Aorta (tissue), 5 donors: ENCODE results near the gene HRH2. TPM values are rescaled to one million over a fixed set of nuclear protein-coding genes. Genes with fewer than 3 reads are reported as not detected.
"Not testable (repeated sequence)": the region's sequence is repeated elsewhere in the genome, so short reads cannot be mapped to it uniquely, and the experiment has no call there.

Experiments
- ATAC-seq: fragments of 200-7000 bp; cut with Tn5 transposase; one replicate; pipeline ENCODE4 v1.9.1; 2022; ENCODE audit warnings: moderate library complexity; ENCODE audit not compliant: low FRiP score
- DNase-seq, 2 donors: peaks; one replicate each; pipeline ENCODE4 v3.0.0-alpha.2; 2020
- H3K27ac ChIP-seq, 2 donors: one replicate each; pipeline ENCODE4 v1.5.1; 2013; ENCODE audit warnings: low read length in 2 of 2, mild to moderate bottlenecking in 2 of 2, moderate library complexity in 2 of 2, control low read depth in 1 of 2, inconsistent platforms in 1 of 2, low read depth in 1 of 2
- H3K27me3 ChIP-seq, 2 donors: one replicate each; pipeline ENCODE4 v1.6.1; 2013; ENCODE audit warnings: control low read depth in 1 of 2, low read length in 1 of 2, mild to moderate bottlenecking in 1 of 2, moderate library complexity in 1 of 2; ENCODE audit not compliant: insufficient read depth in 2 of 2, control insufficient read depth in 1 of 2
- H3K36me3 ChIP-seq, 2 donors: one replicate each; pipeline ENCODE4 v1.6.1; 2013; ENCODE audit warnings: control low read depth in 1 of 2, low read length in 1 of 2, mild to moderate bottlenecking in 1 of 2; ENCODE audit not compliant: insufficient read depth in 2 of 2, control insufficient read depth in 1 of 2
- H3K4me1 ChIP-seq, 2 donors: one replicate each; pipeline ENCODE4 v1.6.1; 2013; ENCODE audit warnings: low read length in 2 of 2, control low read depth in 1 of 2, mild to moderate bottlenecking in 1 of 2, moderate library complexity in 1 of 2; ENCODE audit not compliant: insufficient read depth in 2 of 2, control insufficient read depth in 1 of 2
- H3K4me3 ChIP-seq, 2 donors: one replicate each; pipeline ENCODE4 v1.5.1; 2013; ENCODE audit warnings: low read length in 2 of 2, control low read depth in 1 of 2, mild to moderate bottlenecking in 1 of 2
- H3K9me3 ChIP-seq: one replicate; pipeline ENCODE4 v1.6.1; 2013; ENCODE audit warnings: mild to moderate bottlenecking, low read length; ENCODE audit not compliant: control insufficient read depth
- WGBS, 2 donors: extraction: QIAGEN DNeasy Blood & Tissue Kit; methylation state at CpG; one replicate each; pipeline ENCODE4 v1.1.7; 2013; 5-methylcytosine and 5-hydroxymethylcytosine counted together
- intact Hi-C, 2 donors: fragments of 100-400 bp; cut with DNase I; formaldehyde crosslinking; loops; one replicate each; pipeline versions ENCODE4 v1.14.2 to v1.15.0; 2022
- long read RNA-seq, 2 donors: library from polyadenylated mRNA; unstranded; transcript quantifications; one replicate each; pipeline ENCODE4 v2.0.0, GENCODE V29; 2020 to 2021
- polyA plus RNA-seq, 2 donors: library from polyadenylated mRNA; stranded (reverse); fragments of 200-250 nt; gene quantifications; one replicate each; pipeline ENCODE4 v1.2.3, GENCODE V29; 2013
- total RNA-seq, 2 donors: library from RNA; stranded (reverse); fragmentation: NEBNext Ultra II Directional; extraction: Animal tissue kit (Norgen Biotek cat#: 25700); gene quantifications; one replicate each; pipeline ENCODE4 v1.2.1, GENCODE V29; 2021
- donor health status: healthy with polysubstance abuse.
- donor health status: Bipolar disorder and iron deficiency.
- donor health status: DM: no; HTN: no; CAD: no.
- donor health status: DM: no; HTN: no; CAD: no.
- donor health status: DM: yes; HTN: yes; CAD: no.

Gene HRH2, protein sequence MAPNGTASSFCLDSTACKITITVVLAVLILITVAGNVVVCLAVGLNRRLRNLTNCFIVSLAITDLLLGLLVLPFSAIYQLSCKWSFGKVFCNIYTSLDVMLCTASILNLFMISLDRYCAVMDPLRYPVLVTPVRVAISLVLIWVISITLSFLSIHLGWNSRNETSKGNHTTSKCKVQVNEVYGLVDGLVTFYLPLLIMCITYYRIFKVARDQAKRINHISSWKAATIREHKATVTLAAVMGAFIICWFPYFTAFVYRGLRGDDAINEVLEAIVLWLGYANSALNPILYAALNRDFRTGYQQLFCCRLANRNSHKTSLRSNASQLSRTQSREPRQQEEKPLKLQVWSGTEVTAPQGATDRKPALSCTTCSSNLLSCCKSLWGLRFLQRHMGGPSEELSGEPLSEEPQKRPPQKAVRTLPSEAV
- 10 to 100 TPM; 12.6 to 15.3 TPM for total RNA-seq
- 1 to 10 TPM; 1.1 to 2.3 TPM for polyA plus RNA-seq
- long read RNA-seq, donor 1, full-length matches to known transcripts = 3 of 10 reads
- long read RNA-seq, donor 1, partial matches to known transcripts = 4 of 10 reads
- long read RNA-seq, donor 1, other reads (novel, unspliced or antisense) = 3 of 10 reads
- long read RNA-seq, donor 2, partial matches to known transcripts = 5 of 8 reads
- long read RNA-seq, donor 2, other reads (novel, unspliced or antisense) = 3 of 8 reads

DNA sequence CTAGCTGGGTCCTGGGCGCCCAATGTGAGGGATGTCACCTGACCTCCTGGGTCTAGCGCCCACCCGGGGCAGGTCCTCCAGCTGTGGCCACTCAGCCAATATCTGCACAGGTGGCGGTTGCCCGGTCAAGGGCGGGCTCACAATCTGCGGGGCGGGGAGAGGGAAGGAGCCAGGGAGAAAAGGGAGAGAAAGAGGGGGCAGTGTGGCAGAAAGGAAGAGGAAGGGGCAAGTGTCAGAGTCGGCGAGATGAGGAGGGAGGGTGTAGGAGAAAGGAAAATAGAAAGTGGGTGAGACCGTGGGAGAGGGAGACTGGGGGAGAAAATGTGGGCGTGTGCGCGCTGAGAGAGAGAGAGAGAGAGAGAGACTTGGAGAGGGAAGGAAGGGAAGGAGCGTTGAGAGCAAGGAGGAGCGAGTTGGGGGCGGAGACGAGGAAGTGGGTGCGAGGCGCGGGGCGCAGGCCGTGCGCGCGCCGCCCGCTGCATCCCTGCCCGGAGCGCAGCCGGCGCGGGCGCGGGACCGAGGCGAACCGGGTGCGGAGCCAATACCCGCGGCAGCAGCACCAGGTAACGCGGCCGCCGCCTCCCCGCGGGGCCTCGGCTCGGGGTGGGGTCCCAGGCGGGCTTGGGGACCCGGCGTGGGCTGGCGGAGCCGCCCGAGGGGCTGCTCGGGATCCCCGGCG is at the start of gene HRH2:
Gene HRH2, plus strand, starts transcription at position 479 of the 679 bp plus-strand sequence. CDS start 25,163 bp downstream, outside the sequence.
- no peaks in the 10 kb centered on the region for H3K27me3 ChIP-seq
- no peak within 1 kb of the TSS for H3K27ac ChIP-seq
- DNase-seq (peak; percentile 78 to 83), ATAC-seq (peak; percentile 39)
- peak within 1 kb of the TSS; percentile 55 to 56 for H3K4me3 ChIP-seq
- no peaks in the 10 kb centered on the region for H3K36me3 ChIP-seq
- intact Hi-C loops = no loop called here
- 2% methylated on average over 40 to 58 of the region's 58 CpGs for WGBS, 2 donors
- H3K9me3 ChIP-seq = no peaks in the 10 kb centered on the region
- no peaks in the 10 kb centered on the region for H3K4me1 ChIP-seq

DNA sequence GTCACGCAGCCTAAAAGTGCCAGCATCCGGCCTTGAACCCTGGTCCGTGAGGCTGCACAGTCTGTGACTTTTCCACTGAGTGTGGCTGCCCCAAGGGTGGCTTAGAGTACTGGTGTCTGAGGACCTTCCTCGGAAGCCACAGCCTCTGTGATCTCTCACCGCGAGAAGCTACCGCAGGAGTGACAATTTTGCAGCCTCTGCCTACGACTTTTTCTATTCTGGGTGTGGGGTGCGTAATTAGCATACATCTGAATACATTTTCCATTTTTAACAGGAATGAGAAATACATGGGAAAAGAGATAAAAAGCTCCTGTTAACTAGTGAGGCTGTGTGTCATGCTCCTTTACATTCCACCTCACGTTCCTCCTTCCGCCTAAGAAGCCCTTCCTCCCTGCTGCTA is 48.3 kb upstream of the HRH2 start:
- Histone ChIP-seq H3K27me3 (peaks cover 0 to 3% of the 10 kb centered on the region in 2 donors), H3K4me1 (no peaks in the 10 kb centered on the region), H3K36me3 (no peaks in the 10 kb centered on the region), H3K4me3 (no peak overlapping the region), H3K27ac (no peak overlapping the region), H3K9me3 (no peaks in the 10 kb centered on the region)
- intact Hi-C loops = no loop called here
- DNase-seq (no peak), ATAC-seq (no peak)
- WGBS, 2 donors = 92 to 94% methylated on average over 11 of the region's 11 CpGs

DNA sequence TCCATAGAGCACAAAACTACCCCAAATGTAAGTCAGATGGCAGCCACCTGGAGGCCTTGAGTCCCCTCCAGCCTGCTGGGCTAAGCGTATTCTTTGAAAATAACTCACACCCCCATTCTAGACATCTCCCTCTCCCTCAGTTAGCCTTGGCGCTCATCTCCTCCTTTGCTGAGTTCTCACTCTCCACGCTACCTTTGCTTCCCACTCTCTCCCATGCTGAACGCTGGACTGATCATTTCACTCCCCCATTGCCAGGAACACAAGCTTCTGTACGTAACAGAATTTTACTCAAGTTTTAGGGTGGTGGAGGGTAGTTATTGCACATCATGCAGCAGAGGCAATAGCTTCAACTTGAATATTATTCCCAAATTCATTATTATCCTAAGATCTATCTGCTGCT is 47.5 kb upstream of the HRH2 start:
- no peak for DNase-seq
- intact Hi-C loops = no loop called here
- Histone ChIP-seq H3K27me3 (peaks cover 0 to 3% of the 10 kb centered on the region in 2 donors), H3K4me1 (no peaks in the 10 kb centered on the region), H3K36me3 (no peaks in the 10 kb centered on the region), H3K9me3 (no peaks in the 10 kb centered on the region), H3K27ac (no peak overlapping the region), H3K4me3 (no peak overlapping the region)
- ATAC-seq = no peak
- 93% methylated on average over 5 of the region's 5 CpGs for WGBS, 2 donors

DNA sequence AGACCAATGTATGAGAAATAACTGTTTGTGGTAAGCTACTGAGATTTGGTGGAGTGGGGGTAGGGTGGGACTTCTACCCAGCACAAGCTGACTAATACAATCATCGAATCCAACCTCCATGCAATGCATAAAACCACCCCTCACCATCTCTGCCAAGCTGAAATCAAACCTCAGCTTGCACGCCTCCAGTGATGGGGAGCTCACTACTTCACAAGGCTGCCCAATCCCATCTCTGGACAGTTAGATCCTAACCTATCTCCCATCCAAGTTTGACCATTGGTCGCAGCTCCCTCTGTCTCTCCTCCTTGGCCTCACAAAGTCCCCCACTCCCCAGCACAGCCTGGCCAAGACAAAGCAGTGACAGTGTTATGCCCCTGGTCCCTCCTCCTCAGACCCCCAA is 47.0 kb upstream of the HRH2 start:
- intact Hi-C loops = no loop called here
- DNase-seq (no peak), ATAC-seq (no peak)
- no peak overlapping the region for H3K27ac ChIP-seq
- no peaks in the 10 kb centered on the region for H3K36me3 ChIP-seq
- no peaks in the 10 kb centered on the region for H3K4me1 ChIP-seq
- 65 to 93% methylated on average over 3 of the region's 3 CpGs for WGBS, 2 donors
- H3K9me3 ChIP-seq = no peaks in the 10 kb centered on the region
- H3K27me3 ChIP-seq = peaks cover 0 to 3% of the 10 kb centered on the region in 2 donors
- no peak overlapping the region for H3K4me3 ChIP-seq

DNA sequence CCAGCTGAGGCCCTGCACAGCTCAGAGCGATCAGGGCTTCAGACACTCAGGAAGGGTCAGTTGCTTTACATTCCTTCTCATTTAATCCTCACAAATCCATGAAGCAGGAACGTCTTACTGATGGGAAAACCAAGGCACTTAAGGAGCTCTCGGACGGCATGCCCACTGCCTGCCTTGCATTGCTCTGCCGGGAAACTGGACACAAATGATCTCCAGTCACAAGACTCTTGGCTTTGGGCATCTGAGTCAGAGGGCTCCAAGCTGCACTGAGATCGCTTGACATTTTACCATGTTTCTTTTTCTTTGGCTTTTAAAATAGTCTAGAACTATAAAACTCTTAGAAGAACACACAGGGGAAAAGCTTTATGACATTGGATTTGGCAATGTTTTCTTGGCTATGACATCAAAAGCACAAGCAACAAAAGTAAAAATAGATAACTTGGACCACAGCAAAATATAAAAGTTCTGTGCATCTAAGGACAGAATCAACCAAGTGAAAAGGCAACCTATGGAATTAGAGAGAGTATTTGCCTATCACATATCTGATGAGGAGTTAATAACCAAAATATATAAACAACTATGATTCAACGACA is 43.6 kb upstream of the HRH2 start:
- H3K36me3 ChIP-seq = no peaks in the 10 kb centered on the region
- DNase-seq = no peak
- H3K27ac ChIP-seq = no peak overlapping the region
- no peak overlapping the region for H3K4me3 ChIP-seq
- no peaks in the 10 kb centered on the region for H3K9me3 ChIP-seq
- 29 to 37% methylated on average over 7 of the region's 7 CpGs for WGBS, 2 donors
- H3K27me3 ChIP-seq = peaks cover 0 to 3% of the 10 kb centered on the region in 2 donors
- intact Hi-C loops = no loop called here
- no peak for ATAC-seq
- H3K4me1 ChIP-seq = no peaks in the 10 kb centered on the region

DNA sequence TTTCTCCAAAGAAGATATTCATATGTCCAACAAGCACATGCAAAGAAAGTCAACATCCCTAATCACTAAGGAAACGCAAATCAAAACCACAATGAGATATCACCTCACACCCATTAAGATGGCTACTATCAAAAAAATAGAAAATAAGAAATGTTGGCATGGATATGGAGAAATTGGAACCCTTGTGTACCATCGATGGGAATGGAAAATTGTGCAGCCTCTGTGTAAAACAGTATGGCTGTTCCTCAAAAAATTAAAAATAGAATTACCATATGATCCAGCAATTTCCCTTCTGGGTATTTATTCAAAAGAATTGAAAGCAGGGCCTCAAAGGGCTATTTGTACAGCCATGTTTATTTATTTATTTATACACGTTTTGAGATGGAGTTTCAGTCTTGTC is 43.0 kb upstream of the HRH2 start:
- ATAC-seq (no peak), DNase-seq (no peak)
- Histone ChIP-seq H3K27me3 (peaks cover 0 to 3% of the 10 kb centered on the region in 2 donors), H3K4me1 (no peaks in the 10 kb centered on the region), H3K36me3 (no peaks in the 10 kb centered on the region), H3K4me3 (no peak overlapping the region), H3K27ac (no peak overlapping the region), H3K9me3 (no peaks in the 10 kb centered on the region)
- intact Hi-C loops = no loop called here
- 46 to 51% methylated on average over 3 of the region's 3 CpGs for WGBS, 2 donors

DNA sequence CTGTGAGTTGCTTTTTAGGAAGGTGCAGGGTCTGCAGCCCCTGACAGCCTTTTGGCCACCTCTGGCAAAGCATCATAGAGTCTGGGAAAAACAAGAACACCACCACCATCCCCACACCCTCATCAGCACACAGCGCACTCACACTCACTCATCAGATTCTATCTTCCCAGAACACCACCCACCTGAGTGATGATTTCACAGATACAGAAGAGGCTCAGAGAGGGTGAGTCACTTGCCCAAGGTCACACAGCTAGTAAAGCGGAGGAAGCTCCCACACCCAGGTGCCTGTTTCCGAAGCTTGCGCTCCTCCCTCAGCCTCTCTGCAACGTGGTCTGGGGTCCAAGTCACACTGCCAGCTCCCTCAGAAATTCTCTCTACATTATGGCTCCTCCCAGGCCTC is 41.8 kb upstream of the HRH2 start:
- H3K27me3 ChIP-seq = no peaks in the 10 kb centered on the region
- intact Hi-C loops = no loop called here

DNA sequence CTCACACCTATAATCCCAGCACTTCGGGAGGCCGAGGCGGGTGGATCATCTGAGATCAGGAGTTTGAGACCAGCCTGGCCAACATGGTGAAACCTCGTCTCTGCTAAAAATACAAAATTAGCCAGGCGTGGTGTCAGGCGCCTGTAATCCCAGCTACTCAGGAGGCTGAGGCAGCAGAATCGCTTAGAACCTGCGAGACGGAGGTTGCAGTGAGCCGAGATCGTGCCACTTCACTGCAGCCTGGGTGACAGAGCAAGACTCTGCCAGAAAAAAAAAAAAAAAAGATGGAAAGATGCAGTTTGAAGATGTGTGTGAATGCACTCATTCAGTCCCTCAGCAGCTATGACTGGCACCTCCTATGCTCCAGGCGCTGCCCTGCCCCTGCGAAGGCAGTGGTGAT is 41.3 kb upstream of the HRH2 start:
- H3K27me3 ChIP-seq, DNase-seq, H3K4me3 ChIP-seq, ATAC-seq, H3K27ac ChIP-seq, H3K36me3 ChIP-seq, H3K4me1 ChIP-seq, H3K9me3 ChIP-seq, intact Hi-C loops: not testable (repeated sequence)
- WGBS, 2 donors = 92 to 96% methylated on average over 13 of the region's 13 CpGs

More for the DNA sequence above, 41.8 kb upstream of the HRH2 start:
- Histone ChIP-seq H3K4me3 (no peak overlapping the region), H3K4me1 (no peaks in the 10 kb centered on the region), H3K9me3 (no peaks in the 10 kb centered on the region), H3K36me3 (no peaks in the 10 kb centered on the region), H3K27ac (no peak overlapping the region)
- ATAC-seq (no peak), DNase-seq (no peak)
- 93 to 95% methylated on average over 5 of the region's 5 CpGs for WGBS, 2 donors
